Uterus (tissue), 4 donors: ENCODE data around the gene NOC4L. TPM values are rescaled to one million over a fixed set of nuclear protein-coding genes. Genes with fewer than 3 reads are reported as not detected.

ENCODE experiments used
- DNase-seq, 2 donors: peaks; one replicate each; pipeline ENCODE4 v3.0.0-alpha.2; 2019 to 2020
- H3K27ac ChIP-seq, 2 donors: fragments of 200-600 bp; sonication (generic); 1 replicate in 1 of 2; 2 replicates in 1 of 2; pipeline ENCODE4 v1.5.1; 2016 to 2018
- H3K27me3 ChIP-seq, 2 donors: fragments of 200-600 bp; sonication (generic); one replicate each; pipeline ENCODE4 v1.5.1; 2018 to 2019; ENCODE audit warnings: control low read depth in 1 of 2
- H3K36me3 ChIP-seq, 2 donors: fragments of 200-600 bp; sonication (generic); one replicate each; pipeline ENCODE4 v1.5.1; 2019; ENCODE audit warnings: control low read depth in 1 of 2
- H3K4me1 ChIP-seq, 2 donors: fragments of 200-600 bp; sonication (generic); one replicate each; pipeline ENCODE4 v1.5.1; 2018 to 2019; ENCODE audit warnings: control low read depth in 1 of 2
- H3K4me3 ChIP-seq, 2 donors: fragments of 200-600 bp; sonication (generic); 1 replicate in 1 of 2; 2 replicates in 1 of 2; pipeline ENCODE4 v1.5.1; 2018 to 2019; ENCODE audit warnings: mild to moderate bottlenecking in 1 of 2
- H3K9me3 ChIP-seq, 2 donors: fragments of 200-600 bp; sonication (generic); one replicate each; pipeline ENCODE4 v1.5.1; 2019; ENCODE audit warnings: control low read depth in 1 of 2
- CTCF ChIP-seq, 4 experiments: fragments of 200-600 bp in 2 of 4; fragments of 450-650 bp in 2 of 4; sonication (generic) in 2 of 4; IDR thresholded peaks; one replicate each; pipeline ENCODE4 v1.5.1; 2016 to 2019; ENCODE audit warnings: antibody characterized with exemption in 4 of 4, mild to moderate bottlenecking in 2 of 4, moderate library complexity in 1 of 4
- POLR2A ChIP-seq, 2 donors: fragments of 450-650 bp; IDR thresholded peaks; one replicate each; pipeline ENCODE4 v1.6.1; 2016; ENCODE audit warnings: antibody characterized with exemption in 2 of 2, mild to moderate bottlenecking in 1 of 2, moderate library complexity in 1 of 2
- intact Hi-C: fragments of 100-400 bp; cut with DNase I; formaldehyde crosslinking; loops from one replicate; pipeline ENCODE4 v1.15.1; 2023; ENCODE audit warnings: low total_unique reads
- total RNA-seq, 4 donors: library from RNA; depleted of rRNA in 3 of 4; stranded (reverse); fragments of >200 nt in 3 of 4; gene quantifications; one replicate each; pipeline versions ENCODE4 v1.1.0 to v1.2.4, GENCODE V29; 2014 to 2023
- donor health status: DM: yes; HTN: yes; CAD: no.

The NOC4L gene
- total RNA-seq, 4 donors from 2014 or later = 9.4 to 15.4 TPM; not detected in 2

GRCh38 chr12:132168311-132169031 is 24.2 kb downstream of the NOC4L start:
- no peak overlapping the region for H3K4me3 ChIP-seq
- no peaks in the 10 kb centered on the region for H3K36me3 ChIP-seq
- no peak for DNase-seq
- intact Hi-C loops = no loop called here
- H3K9me3 ChIP-seq = no peaks in the 10 kb centered on the region
- H3K4me1 ChIP-seq = no peaks in the 10 kb centered on the region
- peaks cover 0 to 19% of the 10 kb centered on the region in 2 donors for H3K27me3 ChIP-seq
- TF ChIP-seq CTCF (IDR thresholded peaks at IDR 0.05) (no peak), POLR2A (IDR thresholded peaks at IDR 0.05) (no peak)
- H3K27ac ChIP-seq = no peak overlapping the region

GRCh38 chr12:132169376-132169775 is 25.1 kb downstream of the NOC4L start:
- Histone ChIP-seq H3K27me3 (peaks cover 0 to 19% of the 10 kb centered on the region in 2 donors), H3K4me3 (no peak overlapping the region), H3K9me3 (no peaks in the 10 kb centered on the region), H3K4me1 (no peaks in the 10 kb centered on the region), H3K36me3 (no peaks in the 10 kb centered on the region), H3K27ac (no peak overlapping the region)
- TF ChIP-seq POLR2A (IDR thresholded peaks at IDR 0.05) (no peak), CTCF (IDR thresholded peaks at IDR 0.05) (no peak)
- intact Hi-C loops = no loop called here
- no peak for DNase-seq

DNA sequence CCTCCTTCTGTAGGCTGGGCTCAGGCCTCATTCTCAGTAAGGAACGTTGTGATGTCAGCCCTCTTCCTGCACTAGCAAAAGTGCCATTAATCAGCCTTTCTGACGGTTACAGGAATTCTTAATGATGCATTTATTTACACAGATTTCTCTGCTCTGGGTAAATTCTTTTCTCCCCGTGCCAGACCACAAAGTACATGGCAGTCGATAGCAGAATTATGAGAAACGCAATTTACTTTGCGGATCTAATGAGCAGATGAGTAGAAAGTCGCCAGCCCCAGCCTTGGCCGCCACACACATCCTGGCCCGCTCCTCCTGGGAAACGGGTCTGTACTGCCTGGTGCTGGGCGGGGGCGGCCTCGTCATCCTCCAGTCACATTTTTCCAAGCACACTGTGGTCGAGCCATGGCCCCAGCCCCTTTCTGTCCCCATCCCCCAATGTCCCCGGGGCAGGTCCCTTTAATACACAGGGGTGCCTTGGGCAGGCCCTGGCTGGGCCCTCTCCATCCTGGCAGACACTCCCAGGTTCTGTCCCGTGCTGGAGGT is 25.9 kb downstream of the NOC4L start:
- intact Hi-C loops = no loop called here
- DNase-seq = no peak
- H3K4me3 ChIP-seq = no peak overlapping the region
- no peak overlapping the region for H3K27ac ChIP-seq
- no peaks in the 10 kb centered on the region for H3K4me1 ChIP-seq
- H3K27me3 ChIP-seq = peaks cover 0 to 19% of the 10 kb centered on the region in 2 donors
- TF ChIP-seq POLR2A (IDR thresholded peaks at IDR 0.05) = no peak
- no peak for TF ChIP-seq CTCF (IDR thresholded peaks at IDR 0.05)
- H3K36me3 ChIP-seq = no peaks in the 10 kb centered on the region
- H3K9me3 ChIP-seq = no peaks in the 10 kb centered on the region

- Histone ChIP-seq H3K9me3 (no peaks in the 10 kb centered on the region), H3K4me1 (no peaks in the 10 kb centered on the region), H3K36me3 (no peaks in the 10 kb centered on the region), H3K27ac (no peak overlapping the region), H3K27me3 (peaks cover 0 to 24% of the 10 kb centered on the region in 2 donors), H3K4me3 (no peak overlapping the region)
- intact Hi-C loops = no loop called here
- no peak for DNase-seq
- TF ChIP-seq POLR2A (IDR thresholded peaks at IDR 0.05) = no peak
- no peak for TF ChIP-seq CTCF (IDR thresholded peaks at IDR 0.05)
Measured at GRCh38 chr12:132170637-132171292, 26.5 kb downstream of the NOC4L start.
